Brain microvascular endothelial cell (primary cell): ENCODE measurements around the gene TTYH1.
"Not testable (repeated sequence)": the region's sequence is repeated elsewhere in the genome, so short reads cannot be mapped to it uniquely, and the experiment has no call there.

Source experiments
- DNase-seq: peaks from one replicate; pipeline ENCODE4 v3.0.0-alpha.2; 2020
- H3K27ac ChIP-seq: fragments of 250-450 bp; sonication (Bioruptor Pico); 2 replicates; pipeline ENCODE4 v1.5.1; 2020; ENCODE audit warnings: mild to moderate bottlenecking, moderate library complexity
- H3K27me3 ChIP-seq: fragments of 250-450 bp; sonication (Bioruptor Pico); replicated peaks from 2 replicates; pipeline ENCODE4 v1.5.1; 2020; ENCODE audit warnings: mild to moderate bottlenecking
- H3K36me3 ChIP-seq: fragments of 250-450 bp; sonication (Bioruptor Pico); replicated peaks from 2 replicates; pipeline ENCODE4 v1.5.1; 2020; ENCODE audit warnings: mild to moderate bottlenecking
- H3K4me3 ChIP-seq: 2 replicates; pipeline ENCODE4 v1.5.1; 2011; ENCODE audit warnings: low read depth, mild to moderate bottlenecking, control low read depth, low read length, moderate library complexity
- in situ Hi-C: cut with HindIII; loops from 2 replicates; pipeline ENCODE4 v1.10.0; 2017; ENCODE audit warnings: low sequenced_read_pairs, low pct_ligation_motif_present
- TF ChIP-seq, protein P1 (sequence below): IDR thresholded peaks from 2 replicates; pipeline ENCODE4 v1.5.1; 2011; ENCODE audit warnings: low read depth, mild to moderate bottlenecking, moderate library complexity, low read length, control low read depth, inconsistent platforms; ENCODE audit errors: missing control alignments

The TTYH1 gene

DNA sequence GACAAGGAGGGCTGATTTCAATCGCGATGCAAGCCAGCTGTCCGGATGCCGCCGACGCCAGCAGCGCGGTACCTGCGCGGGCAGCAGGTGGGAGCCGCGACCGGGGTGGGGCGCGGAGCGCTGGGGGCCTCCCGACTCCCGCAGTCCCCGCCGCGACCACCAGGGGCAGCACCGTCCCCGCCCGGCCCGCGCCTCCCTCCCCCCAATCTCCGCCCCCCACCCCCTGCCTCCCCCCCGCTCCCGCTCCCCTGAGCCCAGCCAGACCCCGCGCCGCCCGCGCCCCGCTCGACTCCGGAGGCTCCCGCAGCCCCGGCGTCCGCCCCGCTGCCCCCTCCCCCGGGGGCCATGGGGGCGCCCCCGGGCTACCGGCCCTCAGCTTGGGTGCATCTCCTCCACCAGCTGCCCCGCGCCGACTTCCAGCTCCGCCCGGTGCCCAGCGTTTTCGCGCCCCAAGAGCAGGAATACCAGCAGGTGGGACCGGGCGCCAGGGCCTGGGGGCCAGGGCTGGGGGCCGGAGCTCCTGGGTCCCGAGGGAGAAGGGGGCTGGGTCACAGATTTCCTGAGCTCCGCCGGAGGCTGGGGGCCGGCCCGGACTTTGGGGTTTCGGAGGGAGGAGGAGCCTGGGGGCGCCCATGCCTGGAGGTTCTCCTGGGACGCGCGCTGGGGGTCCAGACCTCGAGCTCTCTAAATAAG lies at the start of gene TTYH1:
Gene TTYH1 (plus strand): TSS at position 257 of the 693 bp plus-strand sequence. CDS start 89 bp downstream, at position 346.
- Histone ChIP-seq H3K27ac (no peak within 1 kb of the TSS), H3K4me3 (no peak within 1 kb of the TSS), H3K27me3 (peaks cover 25% of the 10 kb centered on the region), H3K36me3 (no peaks in the 10 kb centered on the region)
- in situ Hi-C loops, result no loop called here
- TF ChIP-seq, protein P1, sequence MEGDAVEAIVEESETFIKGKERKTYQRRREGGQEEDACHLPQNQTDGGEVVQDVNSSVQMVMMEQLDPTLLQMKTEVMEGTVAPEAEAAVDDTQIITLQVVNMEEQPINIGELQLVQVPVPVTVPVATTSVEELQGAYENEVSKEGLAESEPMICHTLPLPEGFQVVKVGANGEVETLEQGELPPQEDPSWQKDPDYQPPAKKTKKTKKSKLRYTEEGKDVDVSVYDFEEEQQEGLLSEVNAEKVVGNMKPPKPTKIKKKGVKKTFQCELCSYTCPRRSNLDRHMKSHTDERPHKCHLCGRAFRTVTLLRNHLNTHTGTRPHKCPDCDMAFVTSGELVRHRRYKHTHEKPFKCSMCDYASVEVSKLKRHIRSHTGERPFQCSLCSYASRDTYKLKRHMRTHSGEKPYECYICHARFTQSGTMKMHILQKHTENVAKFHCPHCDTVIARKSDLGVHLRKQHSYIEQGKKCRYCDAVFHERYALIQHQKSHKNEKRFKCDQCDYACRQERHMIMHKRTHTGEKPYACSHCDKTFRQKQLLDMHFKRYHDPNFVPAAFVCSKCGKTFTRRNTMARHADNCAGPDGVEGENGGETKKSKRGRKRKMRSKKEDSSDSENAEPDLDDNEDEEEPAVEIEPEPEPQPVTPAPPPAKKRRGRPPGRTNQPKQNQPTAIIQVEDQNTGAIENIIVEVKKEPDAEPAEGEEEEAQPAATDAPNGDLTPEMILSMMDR, result peak; percentile 21
- DNase-seq, result no peak

DNA sequence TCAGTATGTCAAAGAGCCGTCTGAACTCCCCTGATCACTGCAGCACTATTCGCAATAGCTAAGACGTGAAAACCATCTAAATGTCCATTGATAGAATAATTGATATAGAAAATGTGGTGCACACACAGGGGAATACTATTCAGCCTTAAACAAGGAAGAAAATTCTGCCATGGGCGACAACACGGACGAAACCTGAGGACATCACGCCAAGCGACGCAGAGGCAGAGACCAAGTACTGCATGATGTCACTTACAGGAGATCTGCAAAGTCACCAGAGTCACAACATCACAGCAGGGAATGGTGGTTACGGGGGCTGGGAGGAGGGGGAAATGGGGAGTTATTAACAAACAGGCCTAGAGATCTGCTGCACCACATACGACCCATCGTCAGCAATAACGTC lies 49.5 kb upstream of the TTYH1 start:
- H3K27ac ChIP-seq, DNase-seq, H3K27me3 ChIP-seq, H3K36me3 ChIP-seq, in situ Hi-C loops, H3K4me3 ChIP-seq: not testable (repeated sequence)

DNA sequence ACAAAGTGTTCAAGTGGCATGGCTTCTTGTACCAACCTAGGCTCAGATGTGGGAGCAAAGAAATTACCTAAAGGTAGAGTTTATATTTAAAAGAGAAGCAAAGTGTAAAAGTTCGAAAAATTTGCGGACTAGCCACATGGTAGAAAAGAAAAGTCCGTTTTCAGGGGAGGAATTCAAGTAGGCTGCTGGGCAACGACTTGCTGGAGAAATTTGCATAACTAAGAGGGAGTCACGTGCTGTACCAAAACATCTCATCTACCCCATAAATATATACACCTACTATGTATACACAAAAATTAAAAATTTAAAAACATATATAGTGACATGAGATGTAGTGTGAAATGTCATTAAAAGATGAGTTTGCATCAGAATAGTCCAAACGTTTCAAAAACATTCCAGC lies 48.5 kb upstream of the TTYH1 start:
- Histone ChIP-seq H3K36me3 (no peaks in the 10 kb centered on the region), H3K4me3 (no peak overlapping the region), H3K27ac (no peak overlapping the region), H3K27me3 (no peaks in the 10 kb centered on the region)
- in situ Hi-C loops, result no loop called here
- DNase-seq, result no peak
- TF ChIP-seq, protein P1, result no peak

DNA sequence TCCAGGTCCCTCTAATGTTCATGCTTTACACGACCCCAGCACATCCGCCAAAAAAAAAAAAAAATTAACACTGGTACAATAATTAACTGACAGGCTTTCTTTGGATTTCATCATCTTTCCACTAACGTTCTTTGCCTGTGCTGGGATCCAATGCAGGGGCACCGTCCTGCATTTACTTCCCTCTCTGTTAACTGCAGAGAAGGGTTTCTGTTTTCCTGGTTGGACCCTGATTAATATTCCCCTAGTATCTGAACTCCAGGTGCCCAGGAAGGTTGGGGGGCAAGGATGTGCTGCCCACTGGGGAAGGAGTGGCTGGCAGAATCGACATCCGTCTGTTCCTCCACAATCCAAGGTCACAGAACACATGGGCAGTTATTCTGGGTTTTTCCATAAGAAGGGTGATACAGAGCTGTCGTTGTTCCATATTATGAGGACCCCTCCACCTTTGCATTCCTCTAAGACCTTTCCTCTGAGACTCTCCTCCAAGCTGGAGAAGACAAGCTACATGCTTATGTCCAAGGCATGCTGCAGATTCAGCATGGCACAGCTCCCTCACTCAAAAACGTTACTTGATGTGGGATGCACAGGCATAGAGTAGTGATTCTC lies 46.1 kb upstream of the TTYH1 start:
- Histone ChIP-seq H3K36me3 (no peaks in the 10 kb centered on the region), H3K27ac (no peak overlapping the region), H3K4me3 (no peak overlapping the region), H3K27me3 (no peaks in the 10 kb centered on the region)
- in situ Hi-C loops, result no loop called here
- TF ChIP-seq, protein P1, result no peak
- no peak for DNase-seq

DNA sequence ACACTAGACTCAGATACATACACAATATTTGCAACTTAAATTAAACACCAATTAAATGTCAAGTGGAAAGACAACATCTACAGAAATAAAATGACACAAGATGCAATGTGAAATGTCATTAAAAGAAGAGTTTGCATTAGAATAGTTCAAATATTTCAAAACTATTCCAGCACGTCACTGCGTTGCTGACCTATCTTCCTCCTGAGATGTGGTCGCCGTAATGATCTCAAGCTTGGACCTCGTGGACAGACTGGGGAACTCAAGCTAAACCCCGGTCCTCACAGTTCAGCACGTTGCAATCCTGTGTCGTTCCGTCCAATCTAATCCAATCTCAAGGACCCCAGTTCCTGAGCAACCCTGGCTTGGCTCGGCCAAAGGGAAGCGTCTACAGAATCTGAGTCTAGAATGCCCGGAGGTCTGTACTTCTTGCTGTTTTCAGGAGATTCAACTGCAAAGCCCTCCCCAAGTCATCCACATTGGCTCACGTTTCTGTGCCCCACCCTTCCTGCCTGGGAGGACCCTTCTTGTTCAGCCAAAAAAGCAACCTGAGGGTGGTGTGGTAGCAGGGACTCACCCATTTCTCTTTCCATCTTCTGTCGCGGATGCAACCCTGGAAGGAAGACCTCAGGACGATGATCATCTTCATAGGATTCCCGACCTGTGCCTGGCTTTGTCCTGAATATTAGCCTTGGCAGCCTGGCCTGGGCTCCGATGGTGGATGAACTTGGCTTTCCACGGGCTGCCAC lies 45.4 kb upstream of the TTYH1 start:
- in situ Hi-C loops, DNase-seq, H3K36me3 ChIP-seq, H3K27ac ChIP-seq, H3K27me3 ChIP-seq, H3K4me3 ChIP-seq: not testable (repeated sequence)

DNA sequence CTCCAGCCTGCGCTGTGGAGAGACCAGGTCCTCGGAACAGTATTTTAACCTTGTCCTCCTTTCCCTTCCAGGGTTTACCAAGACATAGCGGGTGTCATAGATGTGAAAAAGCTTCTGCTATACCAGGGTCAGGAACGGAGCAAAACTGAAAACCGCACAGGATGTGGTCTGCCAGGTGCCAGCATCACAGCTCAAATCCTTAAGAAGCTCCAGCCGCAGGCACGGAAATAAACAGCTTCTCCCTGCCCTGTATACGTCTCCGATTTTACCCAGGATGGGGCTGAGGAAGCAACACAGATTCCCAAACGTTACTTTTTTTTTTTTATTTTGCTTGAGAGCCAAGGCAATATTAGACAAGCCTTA lies 44.8 kb upstream of the TTYH1 start:
- H3K27me3 ChIP-seq, DNase-seq, H3K4me3 ChIP-seq, H3K36me3 ChIP-seq, H3K27ac ChIP-seq, in situ Hi-C loops: not testable (repeated sequence)

DNA sequence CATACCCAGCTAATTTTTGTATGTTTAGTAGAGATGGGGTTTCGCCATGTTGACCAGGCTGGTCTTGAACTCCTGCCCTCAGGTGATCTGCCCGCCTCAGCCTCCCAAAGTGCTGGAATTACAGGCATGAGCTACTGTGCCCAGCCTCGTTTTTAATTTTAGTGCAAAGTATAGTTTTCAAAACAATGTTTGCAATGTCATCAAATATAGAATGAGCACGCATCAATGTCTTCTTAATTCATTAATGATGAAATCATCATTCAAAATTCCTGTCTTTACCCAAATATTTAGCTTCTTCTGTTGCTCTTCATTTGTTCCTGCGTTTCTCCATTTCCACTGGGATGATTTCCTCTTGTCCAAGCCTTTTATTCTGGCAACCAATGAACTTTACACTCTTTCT lies 43.8 kb upstream of the TTYH1 start:
- H3K36me3 ChIP-seq, H3K27me3 ChIP-seq, DNase-seq, H3K4me3 ChIP-seq, H3K27ac ChIP-seq, in situ Hi-C loops: not testable (repeated sequence)
